Forelimb muscle (tissue), 1 donor: ENCODE data around the gene ARFIP1. TPM values are rescaled to one million over a fixed set of nuclear protein-coding genes. Genes with fewer than 3 reads are reported as not detected.
"Not testable (repeated sequence)": the region's sequence is repeated elsewhere in the genome, so short reads cannot be mapped to it uniquely, and the experiment has no call there.

ENCODE experiments used
- DNase-seq: peaks from one replicate; pipeline ENCODE4 v3.0.0-alpha.2; 2013; ENCODE audit warnings: low read depth
- polyA plus RNA-seq: library from polyadenylated mRNA; unstranded; fragments of 120-200 nt; gene quantifications from one replicate; pipeline ENCODE4 v1.2.1, GENCODE V29; 2013; ENCODE audit not compliant: insufficient read length

ARFIP1 gene
- polyA plus RNA-seq, 1 donor = 16.7 TPM

- DNase-seq = no peak
Measured at GRCh38 chr4:152785639-152786615, 6.2 kb downstream of the ARFIP1 start.

- no peak for DNase-seq
Measured at GRCh38 chr4:152786627-152787026, 6.9 kb downstream of the ARFIP1 start.

- DNase-seq = no peak
Measured at GRCh38 chr4:152795891-152796290, 16.1 kb downstream of the ARFIP1 start.

GRCh38 chr4:152803541-152803940 lies 23.8 kb downstream of the ARFIP1 start:
- no peak for DNase-seq

GRCh38 chr4:152805071-152805650 lies 25.4 kb downstream of the ARFIP1 start:
- DNase-seq = no peak

GRCh38 chr4:152805818-152806217 lies 26.1 kb downstream of the ARFIP1 start:
- no peak for DNase-seq

- no peak for DNase-seq
Measured at GRCh38 chr4:152806501-152807125, 26.9 kb downstream of the ARFIP1 start.

GRCh38 chr4:152807294-152807829 lies 27.6 kb downstream of the ARFIP1 start:
- no peak for DNase-seq

GRCh38 chr4:152808670-152809069 lies 28.9 kb downstream of the ARFIP1 start:
- no peak for DNase-seq

GRCh38 chr4:152810715-152811287 lies 31.0 kb downstream of the ARFIP1 start:
- no peak for DNase-seq

- DNase-seq = no peak
Measured at GRCh38 chr4:152815078-152815477, 35.3 kb downstream of the ARFIP1 start.

GRCh38 chr4:152817331-152817730 lies 37.6 kb downstream of the ARFIP1 start:
- DNase-seq = no peak

- no peak for DNase-seq
Measured at GRCh38 chr4:152819026-152819645, 39.4 kb downstream of the ARFIP1 start.

- no peak for DNase-seq
Measured at GRCh38 chr4:152820073-152820472, 40.3 kb downstream of the ARFIP1 start.

GRCh38 chr4:152822323-152822722 lies 42.6 kb downstream of the ARFIP1 start:
- DNase-seq = no peak

- DNase-seq = no peak
Measured at GRCh38 chr4:152824561-152824960, 44.8 kb downstream of the ARFIP1 start.

GRCh38 chr4:152825336-152825735 lies 45.6 kb downstream of the ARFIP1 start:
- DNase-seq = no peak

GRCh38 chr4:152828122-152828521 lies 48.4 kb downstream of the ARFIP1 start:
- DNase-seq = no peak

- DNase-seq = no peak
Measured at GRCh38 chr4:152831416-152831815, 51.7 kb downstream of the ARFIP1 start.

- DNase-seq = no peak
Measured at GRCh38 chr4:152836936-152837335, 57.2 kb downstream of the ARFIP1 start.

GRCh38 chr4:152839729-152840128 lies 60.0 kb downstream of the ARFIP1 start:
- not testable (repeated sequence) for DNase-seq
